ENCODE measurements around the gene TENT4A.

Gene TENT4A

GRCh38 chr5:6699357-6699756 is 13.9 kb upstream of the TENT4A start:
- no peak for DNase-seq (ENCODE audit: low read depth)
- TF ChIP-seq CTCF (IDR thresholded peaks at IDR 0.05; ENCODE audit: low read depth, low read length, missing control alignments): no peak
- no peak overlapping the region for H3K4me3 ChIP-seq (ENCODE audit: low read depth, low read length)

GRCh38 chr5:6700074-6700684 is 13.1 kb upstream of the TENT4A start:
- no peak overlapping the region for H3K4me3 ChIP-seq (ENCODE audit: low read depth, low read length)
- no peak for TF ChIP-seq CTCF (IDR thresholded peaks at IDR 0.05; ENCODE audit: low read depth, low read length, missing control alignments)
- DNase-seq (ENCODE audit: low read depth): no peak

- H3K4me3 ChIP-seq (ENCODE audit: low read depth, low read length): no peak overlapping the region
- TF ChIP-seq CTCF (IDR thresholded peaks at IDR 0.05; ENCODE audit: low read depth, low read length, missing control alignments): no peak
- DNase-seq (ENCODE audit: low read depth): no peak
Measured at GRCh38 chr5:6700685-6701355, 12.4 kb upstream of the TENT4A start.

- TF ChIP-seq CTCF (IDR thresholded peaks at IDR 0.05; ENCODE audit: low read depth, low read length, missing control alignments): no peak
- DNase-seq (ENCODE audit: low read depth): no peak
- H3K4me3 ChIP-seq (ENCODE audit: low read depth, low read length): no peak overlapping the region
Measured at GRCh38 chr5:6701491-6701890, 11.7 kb upstream of the TENT4A start.

GRCh38 chr5:6702633-6703032 is 10.6 kb upstream of the TENT4A start:
- H3K4me3 ChIP-seq (ENCODE audit: low read depth, low read length): no peak overlapping the region
- TF ChIP-seq CTCF (IDR thresholded peaks at IDR 0.05; ENCODE audit: low read depth, low read length, missing control alignments): no peak
- DNase-seq (ENCODE audit: low read depth): no peak

GRCh38 chr5:6703806-6704205 is 9.4 kb upstream of the TENT4A start:
- TF ChIP-seq CTCF (IDR thresholded peaks at IDR 0.05; ENCODE audit: low read depth, low read length, missing control alignments): no peak
- DNase-seq (ENCODE audit: low read depth): no peak
- no peak overlapping the region for H3K4me3 ChIP-seq (ENCODE audit: low read depth, low read length)

- H3K4me3 ChIP-seq (ENCODE audit: low read depth, low read length): no peak overlapping the region
Measured at GRCh38 chr5:6704361-6704851, 8.8 kb upstream of the TENT4A start.

More at GRCh38 chr5:6704361-6704851, 8.8 kb upstream of the TENT4A start:
- DNase-seq (ENCODE audit: low read depth): no peak
- no peak for TF ChIP-seq CTCF (IDR thresholded peaks at IDR 0.05; ENCODE audit: low read depth, low read length, missing control alignments)
